ENCODE data around the gene EPM2AIP1. TPM values are rescaled to one million over a fixed set of nuclear protein-coding genes. Genes with fewer than 3 reads are reported as not detected.

The EPM2AIP1 gene
- total RNA-seq, 4 donors from 2014 or later, result 12.3 to 57.0 (median 26.0) TPM

- Histone ChIP-seq H3K9me3 (no peaks in the 10 kb centered on the region), H3K27ac (peak within 1 kb of the TSS; percentile 98 to 99), H3K4me3 (peak within 1 kb of the TSS; percentile 78 to 88), H3K27me3 (no peaks in the 10 kb centered on the region), H3K36me3 (no peaks in the 10 kb centered on the region), H3K4me1 (peaks cover 22 to 24% of the 10 kb centered on the region in 2 donors)
- intact Hi-C loops (cut with DNase I; ENCODE audit: low total_unique reads), result no loop called here
- TF ChIP-seq CTCF (IDR thresholded peaks at IDR 0.05) (peak in 1 of 4 experiments; percentile 10), POLR2A (IDR thresholded peaks at IDR 0.05) (peak; percentile 65 to 75)
- DNase-seq, result peak; percentile 99 to 100
Observed at GRCh38 chr3:36993326-36994283, 674 bp upstream of the EPM2AIP1 start, which contains the start of gene MLH1. Gene MLH1 (plus strand): TSS chr3:36993518. CDS start chr3:36993548, 30 bp downstream.

GRCh38 chr3:36991923-36992805, 767 bp downstream of the EPM2AIP1 start:
- peaks cover 22 to 24% of the 10 kb centered on the region in 2 donors for H3K4me1 ChIP-seq
- no peaks in the 10 kb centered on the region for H3K27me3 ChIP-seq
- H3K9me3 ChIP-seq, result no peaks in the 10 kb centered on the region
- intact Hi-C loops (cut with DNase I; ENCODE audit: low total_unique reads), result no loop called here
- TF ChIP-seq POLR2A (IDR thresholded peaks at IDR 0.05), result no peak
- TF ChIP-seq CTCF (IDR thresholded peaks at IDR 0.05), result no peak
- peak overlapping the region; percentile 78 to 88 for H3K4me3 ChIP-seq
- H3K27ac ChIP-seq, result peak overlapping the region; percentile 98 to 99
- peak; percentile 30 to 31 for DNase-seq
- no peaks in the 10 kb centered on the region for H3K36me3 ChIP-seq

- DNase-seq, result no peak
- intact Hi-C loops (cut with DNase I; ENCODE audit: low total_unique reads), result no loop called here
- Histone ChIP-seq H3K27me3 (no peaks in the 10 kb centered on the region), H3K4me1 (peaks cover 22 to 24% of the 10 kb centered on the region in 2 donors), H3K4me3 (peak overlapping the region; percentile 78 to 88), H3K36me3 (no peaks in the 10 kb centered on the region), H3K27ac (peak overlapping the region; percentile 98 to 99), H3K9me3 (no peaks in the 10 kb centered on the region)
- TF ChIP-seq POLR2A (IDR thresholded peaks at IDR 0.05) (no peak), CTCF (IDR thresholded peaks at IDR 0.05) (no peak)
Observed at GRCh38 chr3:36991147-36991546, 1.8 kb downstream of the EPM2AIP1 start.

- Histone ChIP-seq H3K36me3 (no peaks in the 10 kb centered on the region), H3K9me3 (no peaks in the 10 kb centered on the region), H3K27ac (no peak overlapping the region), H3K4me1 (peaks cover 21 to 22% of the 10 kb centered on the region in 2 donors), H3K27me3 (no peaks in the 10 kb centered on the region), H3K4me3 (no peak overlapping the region)
- intact Hi-C loops (cut with DNase I; ENCODE audit: low total_unique reads), result no loop called here
- no peak for TF ChIP-seq CTCF (IDR thresholded peaks at IDR 0.05)
- no peak for TF ChIP-seq POLR2A (IDR thresholded peaks at IDR 0.05)
- DNase-seq, result no peak
Observed at GRCh38 chr3:36989568-36989967, 3.4 kb downstream of the EPM2AIP1 start.
